SKM-1 treated with dmso at 0.1 percent for 144 hours (cell line): ENCODE data around the gene PPP1R10.

Source experiments
- DNase-seq: peaks from one replicate; lab custom pipeline; 2025; ENCODE audit not compliant: unreplicated experiment; lab: John Stamatoyannopoulos, UW

The PPP1R10 gene

GRCh38 chr6:30625511-30625910 is 8.5 kb upstream of the PPP1R10 start:
- no peak for DNase-seq

- no peak for DNase-seq
Observed at GRCh38 chr6:30619561-30619960, 2.5 kb upstream of the PPP1R10 start.

- DNase-seq: no peak
Observed at GRCh38 chr6:30618270-30618797, 1.3 kb upstream of the PPP1R10 start.

GRCh38 chr6:30617565-30618269 is 674 bp upstream of the PPP1R10 start, which contains the start of gene MRPS18B:
Gene MRPS18B, plus strand, starts transcription at chr6:30617840. Its CDS starts 26 bp downstream, at chr6:30617866.
- DNase-seq: peak; percentile 94

GRCh38 chr6:30615958-30616810 is 859 bp downstream of the PPP1R10 start:
- peak; percentile 30 for DNase-seq

- DNase-seq: peak; percentile 50
Observed at GRCh38 chr6:30615219-30615957, 1.7 kb downstream of the PPP1R10 start.

GRCh38 chr6:30614843-30615218 is 2.2 kb downstream of the PPP1R10 start:
- peak; percentile 98 for DNase-seq

GRCh38 chr6:30614044-30614842 is 2.8 kb downstream of the PPP1R10 start:
- DNase-seq: no peak

GRCh38 chr6:30613251-30614043 is 3.6 kb downstream of the PPP1R10 start:
- no peak for DNase-seq

GRCh38 chr6:30612687-30613248 is 4.3 kb downstream of the PPP1R10 start:
- no peak for DNase-seq

GRCh38 chr6:30612213-30612612 is 4.8 kb downstream of the PPP1R10 start:
- no peak for DNase-seq

GRCh38 chr6:30611856-30612194 is 5.2 kb downstream of the PPP1R10 start:
- no peak for DNase-seq

GRCh38 chr6:30611150-30611855 is 5.7 kb downstream of the PPP1R10 start:
- DNase-seq: no peak

GRCh38 chr6:30610065-30610464 is 7.0 kb downstream of the PPP1R10 start:
- DNase-seq: no peak

- no peak for DNase-seq
Observed at GRCh38 chr6:30603961-30604360, 13.1 kb downstream of the PPP1R10 start.

- no peak for DNase-seq
Observed at GRCh38 chr6:30601815-30602641, 15.0 kb downstream of the PPP1R10 start.

- no peak for DNase-seq
Observed at GRCh38 chr6:30601436-30601814, 15.6 kb downstream of the PPP1R10 start.

GRCh38 chr6:30600451-30600961 is 16.5 kb downstream of the PPP1R10 start:
- DNase-seq: no peak
